Neuronal stem cell (in vitro differentiated cells): ENCODE results near the gene FOXL3.

Experiments
- DNase-seq: peaks from one replicate; pipeline ENCODE4 v3.0.0-alpha.2; 2013; ENCODE audit warnings: low spot score
- H2AFZ ChIP-seq: one replicate; pipeline ENCODE4 v1.6.1; 2013; ENCODE audit warnings: mild to moderate bottlenecking, low read length, inconsistent platforms
- H2AK5ac ChIP-seq: 2 replicates; pipeline ENCODE4 v1.6.1; 2013; ENCODE audit warnings: low read depth, mild to moderate bottlenecking, inconsistent platforms, low read length, moderate library complexity, mixed read lengths
- H2BK120ac ChIP-seq: 2 replicates; pipeline ENCODE4 v1.6.1; 2013; ENCODE audit warnings: low read depth, mild to moderate bottlenecking, inconsistent platforms, low read length, moderate library complexity, mixed read lengths
- H2BK12ac ChIP-seq: one replicate; pipeline ENCODE4 v1.6.1; 2013; ENCODE audit warnings: low read length, inconsistent platforms
- H2BK15ac ChIP-seq: 2 replicates; pipeline ENCODE4 v1.6.1; 2013; ENCODE audit warnings: mild to moderate bottlenecking, low read length, inconsistent platforms, mixed read lengths
- H2BK5ac ChIP-seq: one replicate; pipeline ENCODE4 v1.6.1; 2013; ENCODE audit warnings: inconsistent platforms, mild to moderate bottlenecking, low read length, moderate library complexity
- H3K14ac ChIP-seq: one replicate; pipeline ENCODE4 v1.6.1; 2013; ENCODE audit warnings: low read length, inconsistent platforms
- H3K18ac ChIP-seq: 2 replicates; pipeline ENCODE4 v1.6.1; 2013; ENCODE audit warnings: low read length, inconsistent platforms
- H3K23ac ChIP-seq: 2 replicates; pipeline ENCODE4 v1.6.1; 2013; ENCODE audit warnings: low read depth, mild to moderate bottlenecking, mixed read lengths, low read length, inconsistent platforms; ENCODE audit not compliant: poor library complexity
- H3K27ac ChIP-seq: replicated peaks from 3 replicates; pipeline ENCODE4 v1.5.1; 2013; ENCODE audit warnings: low read length, inconsistent platforms
- H3K27me3 ChIP-seq, 3 experiments: 2 replicates each; pipeline ENCODE4 v1.6.1; 2013; ENCODE audit warnings: low read length in 3 of 3, mild to moderate bottlenecking in 2 of 3, inconsistent platforms in 1 of 3, low read depth in 1 of 3, mixed read lengths in 1 of 3, moderate library complexity in 1 of 3; ENCODE audit not compliant: control insufficient read depth in 3 of 3, insufficient read depth in 3 of 3
- H3K36me3 ChIP-seq, 2 donors: replicated peaks in 1 of 2; 2 replicates each; pipeline ENCODE4 v1.6.1; 2013; ENCODE audit warnings: low read length in 2 of 2; ENCODE audit not compliant: control insufficient read depth in 2 of 2, insufficient read depth in 2 of 2
- H3K4ac ChIP-seq: 2 replicates; pipeline ENCODE4 v1.6.1; 2013; ENCODE audit warnings: inconsistent platforms, mild to moderate bottlenecking, low read length, moderate library complexity
- H3K4me1 ChIP-seq, 2 donors: 1 replicate in 1 of 2; 2 replicates in 1 of 2; pipeline ENCODE4 v1.6.1; 2013; ENCODE audit warnings: low read length in 2 of 2, low read depth in 1 of 2; ENCODE audit not compliant: control insufficient read depth in 2 of 2, insufficient read depth in 1 of 2
- H3K4me2 ChIP-seq: one replicate; pipeline ENCODE4 v1.6.1; 2013; ENCODE audit warnings: mild to moderate bottlenecking, low read length, inconsistent platforms; ENCODE audit not compliant: insufficient read depth, poor library complexity, severe bottlenecking
- H3K4me3 ChIP-seq, 2 donors: 2 replicates each; pipeline ENCODE4 v1.5.1; 2013; ENCODE audit warnings: low read length in 2 of 2, mild to moderate bottlenecking in 2 of 2, inconsistent platforms in 1 of 2, moderate library complexity in 1 of 2
- H3K79me1 ChIP-seq: one replicate; pipeline ENCODE4 v1.6.1; 2013; ENCODE audit warnings: low read depth, mild to moderate bottlenecking, inconsistent platforms, low read length, moderate library complexity
- H3K9ac ChIP-seq: one replicate; pipeline ENCODE4 v1.6.1; 2013; ENCODE audit warnings: mild to moderate bottlenecking, low read depth, low read length, inconsistent platforms; ENCODE audit not compliant: poor library complexity
- H3K9me3 ChIP-seq, 2 donors: replicated peaks in 1 of 2; 2 replicates each; pipeline versions ENCODE3 to v1.6.1; 2013; ENCODE audit warnings: low read length in 2 of 2, mild to moderate bottlenecking in 2 of 2, inconsistent platforms in 1 of 2, low read depth in 1 of 2, mixed read lengths in 1 of 2, moderate library complexity in 1 of 2; ENCODE audit not compliant: control insufficient read depth in 2 of 2, insufficient read depth in 1 of 2
- H4K8ac ChIP-seq: one replicate; pipeline ENCODE4 v1.6.1; 2013; ENCODE audit warnings: low read depth, mild to moderate bottlenecking, inconsistent platforms, low read length, moderate library complexity
- H4K91ac ChIP-seq: one replicate; pipeline ENCODE4 v1.6.1; 2013; ENCODE audit warnings: low read length, low read depth, mild to moderate bottlenecking, inconsistent platforms; ENCODE audit not compliant: poor library complexity
- WGBS, 2 donors: extraction: QIAGEN DNeasy Blood & Tissue Kit; methylation state at CpG; one replicate each; pipeline ENCODE4 v1.1.7; 2013; ENCODE audit warnings: missing lambda C conversion rate in 2 of 2, mixed read lengths in 1 of 2; ENCODE audit not compliant: insufficient read length in 2 of 2, insufficient replicate concordance in 1 of 2; ENCODE audit errors: extremely low coverage in 2 of 2; 5-methylcytosine and 5-hydroxymethylcytosine counted together

The FOXL3 gene

GRCh38 chr7:252981-253380, 37.0 kb upstream of the FOXL3 start:
- H2BK120ac ChIP-seq: no peak overlapping the region
- no peak overlapping the region for H4K8ac ChIP-seq
- H3K9ac ChIP-seq: no peak overlapping the region
- no peak overlapping the region for H3K27ac ChIP-seq
- WGBS, 2 donors: no CpG with 5 or more reads among the region's 22 CpGs
- no peaks in the 10 kb centered on the region for H3K79me1 ChIP-seq
- no peak overlapping the region for H3K4me3 ChIP-seq
- no peaks in the 10 kb centered on the region for H3K27me3 ChIP-seq
- H4K91ac ChIP-seq: no peak overlapping the region
- H2AK5ac ChIP-seq: peak overlapping the region; percentile 56
- peak overlapping the region; percentile 22 for H2BK5ac ChIP-seq
- H3K4me1 ChIP-seq: peaks cover 0 to 9% of the 10 kb centered on the region in 2 donors
- H2AFZ ChIP-seq: no peak overlapping the region
- H3K18ac ChIP-seq: peak overlapping the region; percentile 17
- no peak for DNase-seq
- no peak overlapping the region for H3K4me2 ChIP-seq
- peak overlapping the region; percentile 71 for H3K23ac ChIP-seq
- peak overlapping the region; percentile 41 for H2BK12ac ChIP-seq
- peak overlapping the region; percentile 71 for H3K14ac ChIP-seq
- no peak overlapping the region for H3K4ac ChIP-seq
- peaks cover 0 to 8% of the 10 kb centered on the region in 2 donors for H3K9me3 ChIP-seq
- H2BK15ac ChIP-seq: peak overlapping the region; percentile 17
- H3K36me3 ChIP-seq: peaks cover 0 to 5% of the 10 kb centered on the region in 2 donors

GRCh38 chr7:253581-254336, 36.2 kb upstream of the FOXL3 start:
- Histone ChIP-seq H3K23ac (no peak overlapping the region), H3K18ac (peak overlapping the region; percentile 13), H3K4me2 (no peak overlapping the region), H3K4ac (no peak overlapping the region), H3K14ac (peak overlapping the region; percentile 89), H4K91ac (no peak overlapping the region), H2AK5ac (peak overlapping the region; percentile 56), H3K4me3 (no peak overlapping the region), H3K9ac (no peak overlapping the region), H2BK120ac (no peak overlapping the region), H3K27ac (no peak overlapping the region), H2AFZ (no peak overlapping the region), H2BK5ac (no peak overlapping the region), H4K8ac (no peak overlapping the region), H2BK15ac (peak overlapping the region; percentile 17), H2BK12ac (no peak overlapping the region), H3K36me3 (peaks cover under 1 to 5% of the 10 kb centered on the region in 2 donors), H3K4me1 (peaks cover 0 to 9% of the 10 kb centered on the region in 2 donors), H3K9me3 (peaks cover 0 to 8% of the 10 kb centered on the region in 2 donors), H3K27me3 (no peaks in the 10 kb centered on the region), H3K79me1 (no peaks in the 10 kb centered on the region)
- WGBS, 2 donors: no CpG with 5 or more reads among the region's 41 CpGs
- no peak for DNase-seq

DNA sequence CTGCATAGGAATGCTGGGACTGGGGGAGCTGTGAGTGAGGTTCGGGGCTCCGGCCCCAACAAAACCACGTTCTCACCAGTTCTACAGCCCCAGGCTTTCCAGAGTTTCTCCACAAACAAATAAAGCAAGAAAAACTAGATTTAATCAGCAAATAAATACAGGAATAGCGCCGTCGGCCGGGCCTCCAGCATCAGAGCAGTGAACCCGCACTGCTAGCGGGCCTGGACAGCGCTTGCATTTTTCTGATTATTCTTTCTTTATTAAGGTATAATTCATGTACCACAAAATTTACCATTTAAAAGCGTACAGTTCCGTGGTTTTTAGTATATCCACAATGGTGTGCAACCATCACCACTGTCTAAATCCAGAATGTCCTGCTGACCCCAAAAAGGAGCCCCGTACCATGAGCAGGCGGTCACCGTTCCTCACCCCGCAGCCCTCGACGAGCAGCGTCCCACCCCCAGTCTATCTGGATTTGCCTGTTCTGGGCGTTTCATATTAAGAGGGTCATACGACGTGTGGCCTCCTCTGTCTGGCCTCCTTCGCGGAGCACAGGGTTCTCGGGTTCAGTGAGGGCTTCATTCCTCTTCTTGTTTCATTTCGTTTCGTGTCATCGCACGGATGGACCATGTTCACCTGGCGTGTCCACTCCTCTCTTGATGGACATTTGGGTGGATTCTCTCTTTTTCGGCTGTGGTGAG, 35.5 kb upstream of the FOXL3 start:
- no CpG with 5 or more reads among the region's 31 CpGs for WGBS, 2 donors
- H3K9me3 ChIP-seq: peaks cover 2 to 8% of the 10 kb centered on the region in 2 donors
- no peaks in the 10 kb centered on the region for H3K79me1 ChIP-seq
- no peak overlapping the region for H3K18ac ChIP-seq
- no peak overlapping the region for H3K4ac ChIP-seq
- no peak overlapping the region for H3K23ac ChIP-seq
- no peak overlapping the region for H3K14ac ChIP-seq
- no peak for DNase-seq
- H2BK120ac ChIP-seq: no peak overlapping the region
- H3K9ac ChIP-seq: no peak overlapping the region
- H3K36me3 ChIP-seq: peaks cover 5 to 6% of the 10 kb centered on the region in 2 donors
- peak overlapping the region; percentile 46 for H2AK5ac ChIP-seq
- no peak overlapping the region for H2BK12ac ChIP-seq
- peaks cover 0 to 9% of the 10 kb centered on the region in 2 donors for H3K4me1 ChIP-seq
- no peak overlapping the region for H2BK5ac ChIP-seq
- no peaks in the 10 kb centered on the region for H3K27me3 ChIP-seq
- H3K27ac ChIP-seq: no peak overlapping the region
- H3K4me2 ChIP-seq: no peak overlapping the region
- no peak overlapping the region for H2AFZ ChIP-seq
- no peak overlapping the region for H3K4me3 ChIP-seq
- H4K91ac ChIP-seq: no peak overlapping the region
- H2BK15ac ChIP-seq: no peak overlapping the region
- no peak overlapping the region for H4K8ac ChIP-seq

GRCh38 chr7:255038-255435, 34.9 kb upstream of the FOXL3 start:
- DNase-seq: no peak
- H2BK120ac ChIP-seq: no peak overlapping the region
- H3K27me3 ChIP-seq: no peaks in the 10 kb centered on the region
- peaks cover 4 to 9% of the 10 kb centered on the region in 2 donors for H3K9me3 ChIP-seq
- H3K4me3 ChIP-seq: no peak overlapping the region
- H3K18ac ChIP-seq: no peak overlapping the region
- H2AK5ac ChIP-seq: no peak overlapping the region
- no peak overlapping the region for H3K4me2 ChIP-seq
- H3K4me1 ChIP-seq: peaks cover 0 to 9% of the 10 kb centered on the region in 2 donors
- no peak overlapping the region for H3K27ac ChIP-seq
- H3K4ac ChIP-seq: no peak overlapping the region
- no peaks in the 10 kb centered on the region for H3K79me1 ChIP-seq
- no peak overlapping the region for H2AFZ ChIP-seq
- H4K8ac ChIP-seq: no peak overlapping the region
- no peak overlapping the region for H2BK15ac ChIP-seq
- H2BK5ac ChIP-seq: no peak overlapping the region
- H3K9ac ChIP-seq: no peak overlapping the region
- H4K91ac ChIP-seq: no peak overlapping the region
- peaks cover 5 to 10% of the 10 kb centered on the region in 2 donors for H3K36me3 ChIP-seq
- H2BK12ac ChIP-seq: no peak overlapping the region
- no peak overlapping the region for H3K23ac ChIP-seq
- no peak overlapping the region for H3K14ac ChIP-seq
- WGBS, 2 donors: no CpG with 5 or more reads among the region's 19 CpGs
